Adipose tissue (tissue), 3 donors: ENCODE measurements around the gene MICALL2. TPM values are rescaled to one million over a fixed set of nuclear protein-coding genes. Genes with fewer than 3 reads are reported as not detected.

Experiments
- H3K27ac ChIP-seq: one replicate; pipeline ENCODE4 v1.5.1; 2013; ENCODE audit warnings: low read depth, low read length
- WGBS, 3 donors: extraction: QIAGEN DNeasy Blood & Tissue Kit; methylation state at CpG; one replicate each; pipeline ENCODE4 v1.1.7; 2013; 5-methylcytosine and 5-hydroxymethylcytosine counted together
- polyA plus RNA-seq, 3 donors: library from polyadenylated mRNA; stranded (reverse); fragments of 200-250 nt; gene quantifications; one replicate each; pipeline ENCODE4 v1.2.3, GENCODE V29; 2013
- donor health status: healthy with polysubstance abuse.
- donor health status: Bipolar disorder and iron deficiency.
- donor health status: healthy.

Gene MICALL2
- polyA plus RNA-seq, 3 donors = 8.5 to 24.2 (median 20.9) TPM

GRCh38 chr7:1476859-1477258, 17.6 kb upstream of the MICALL2 start:
- 89 to 94% (median 91%) methylated on average over 14 to 15 of the region's 15 CpGs for WGBS, 3 donors
- H3K27ac ChIP-seq = no peak overlapping the region

GRCh38 chr7:1475991-1476390, 16.7 kb upstream of the MICALL2 start:
- WGBS, 3 donors = 90 to 97% (median 95%) methylated on average over 22 of the region's 22 CpGs
- no peak overlapping the region for H3K27ac ChIP-seq

- H3K27ac ChIP-seq = no peak overlapping the region
- 88 to 96% (median 93%) methylated on average over 17 of the region's 17 CpGs for WGBS, 3 donors
These were observed 16.1 kb upstream of the MICALL2 start for GRCh38 chr7:1475393-1475792.

GRCh38 chr7:1474736-1475135, 15.5 kb upstream of the MICALL2 start:
- H3K27ac ChIP-seq = no peak overlapping the region
- 82 to 87% (median 82%) methylated on average over 24 of the region's 24 CpGs for WGBS, 3 donors

- 31 to 37% (median 32%) methylated on average over 26 to 37 of the region's 37 CpGs for WGBS, 3 donors
These were observed 14.7 kb upstream of the MICALL2 start for GRCh38 chr7:1473864-1474512.

GRCh38 chr7:1470901-1471300, 11.6 kb upstream of the MICALL2 start:
- no peak overlapping the region for H3K27ac ChIP-seq
- 91 to 97% (median 94%) methylated on average over 21 of the region's 21 CpGs for WGBS, 3 donors

More at GRCh38 chr7:1473864-1474512, 14.7 kb upstream of the MICALL2 start:
- H3K27ac ChIP-seq = no peak overlapping the region

GRCh38 chr7:1468643-1469298, 9.5 kb upstream of the MICALL2 start:
- H3K27ac ChIP-seq = no peak overlapping the region
- 85 to 89% (median 87%) methylated on average over 21 to 24 of the region's 24 CpGs for WGBS, 3 donors

- H3K27ac ChIP-seq = no peak overlapping the region
- 93 to 94% (median 94%) methylated on average over 10 to 13 of the region's 13 CpGs for WGBS, 3 donors
These were observed 8.9 kb upstream of the MICALL2 start for GRCh38 chr7:1468203-1468602.

- 32 to 45% (median 40%) methylated on average over 14 to 17 of the region's 17 CpGs for WGBS, 3 donors
- no peak overlapping the region for H3K27ac ChIP-seq
These were observed 7.4 kb upstream of the MICALL2 start for GRCh38 chr7:1466524-1467271.

GRCh38 chr7:1464694-1465093, 5.4 kb upstream of the MICALL2 start:
- WGBS, 3 donors = 74 to 82% (median 75%) methylated on average over 12 of the region's 12 CpGs

GRCh38 chr7:1463676-1464223, 4.5 kb upstream of the MICALL2 start:
- 47 to 67% (median 61%) methylated on average over 18 of the region's 18 CpGs for WGBS, 3 donors

More at GRCh38 chr7:1464694-1465093, 5.4 kb upstream of the MICALL2 start:
- H3K27ac ChIP-seq = no peak overlapping the region

GRCh38 chr7:1461646-1462375, 2.5 kb upstream of the MICALL2 start:
- H3K27ac ChIP-seq = no peak overlapping the region
- 62 to 64% (median 62%) methylated on average over 18 of the region's 18 CpGs for WGBS, 3 donors

More at GRCh38 chr7:1463676-1464223, 4.5 kb upstream of the MICALL2 start:
- H3K27ac ChIP-seq = no peak overlapping the region

- 18 to 24% (median 23%) methylated on average over 26 to 30 of the region's 30 CpGs for WGBS, 3 donors
- no peak overlapping the region for H3K27ac ChIP-seq
These were observed 1.8 kb upstream of the MICALL2 start for GRCh38 chr7:1460821-1461645.

- WGBS, 3 donors = 3 to 13% (median 7%) methylated on average over 30 of the region's 30 CpGs
- no peak overlapping the region for H3K27ac ChIP-seq
These were observed 900 bp upstream of the MICALL2 start for GRCh38 chr7:1459920-1460820.

- H3K27ac ChIP-seq = no peak overlapping the region
- 0 to 1% (median 1%) methylated on average over 21 to 35 of the region's 35 CpGs for WGBS, 3 donors
These were observed 232 bp upstream of the MICALL2 start for GRCh38 chr7:1459512-1459892.

- no peak overlapping the region for H3K27ac ChIP-seq
- 34 to 44% (median 34%) methylated on average over 23 of the region's 23 CpGs for WGBS, 3 donors
These were observed 1.2 kb downstream of the MICALL2 start for GRCh38 chr7:1457949-1458682.
